Liver (tissue), 9 donors: ENCODE results near the gene AIDA. TPM values are rescaled to one million over a fixed set of nuclear protein-coding genes. Genes with fewer than 3 reads are reported as not detected.

Experiments used
- DNase-seq: peaks from one replicate; pipeline ENCODE4 v3.0.0-alpha.2; 2017; ENCODE audit warnings: low spot score
- H3K27ac ChIP-seq, 2 donors: one replicate each; pipeline ENCODE4 v1.7.0; 2013; ENCODE audit warnings: inconsistent platforms in 2 of 2, low read length in 2 of 2, control low read depth in 1 of 2, low read depth in 1 of 2, mild to moderate bottlenecking in 1 of 2
- H3K27me3 ChIP-seq, 4 donors: one replicate each; pipeline versions ENCODE4 v1.6.1 to v1.7.0; 2013; ENCODE audit warnings: low read length in 3 of 4, inconsistent platforms in 1 of 4, mild to moderate bottlenecking in 1 of 4, moderate library complexity in 1 of 4; ENCODE audit not compliant: control insufficient read depth in 4 of 4, insufficient read depth in 4 of 4
- H3K36me3 ChIP-seq, 4 donors: one replicate each; pipeline versions ENCODE4 v1.6.1 to v1.7.0; 2013; ENCODE audit warnings: low read length in 3 of 4, mild to moderate bottlenecking in 3 of 4, low read depth in 1 of 4, moderate library complexity in 1 of 4; ENCODE audit not compliant: control insufficient read depth in 4 of 4, insufficient read depth in 3 of 4
- H3K4me1 ChIP-seq, 4 donors: one replicate each; pipeline versions ENCODE4 v1.6.1 to v1.7.0; 2013; ENCODE audit warnings: low read length in 3 of 4, mild to moderate bottlenecking in 3 of 4, moderate library complexity in 1 of 4; ENCODE audit not compliant: control insufficient read depth in 4 of 4, insufficient read depth in 4 of 4
- H3K4me3 ChIP-seq, 3 donors: one replicate each; pipeline versions ENCODE4 v1.6.1 to v1.7.0; 2013; ENCODE audit warnings: low read length in 3 of 3, control low read depth in 1 of 3, low read depth in 1 of 3, mild to moderate bottlenecking in 1 of 3
- H3K9ac ChIP-seq, 2 donors: one replicate each; pipeline ENCODE4 v1.7.0; 2013; ENCODE audit warnings: low read length in 2 of 2, mild to moderate bottlenecking in 2 of 2, moderate library complexity in 2 of 2, control low read depth in 1 of 2, low read depth in 1 of 2
- H3K9me3 ChIP-seq, 4 donors: one replicate each; pipeline versions ENCODE4 v1.6.1 to v1.7.0; 2013; ENCODE audit warnings: low read length in 3 of 4; ENCODE audit not compliant: control insufficient read depth in 4 of 4
- ATF3 ChIP-seq: IDR thresholded peaks from 2 replicates; pipeline ENCODE4 v1.6.1; 2016; ENCODE audit warnings: antibody characterized with exemption
- CTCF ChIP-seq: fragments of 150-350 bp; IDR thresholded peaks from 2 replicates; pipeline ENCODE4 v1.5.1; 2017; ENCODE audit warnings: improper control_type of control experiment, low read depth, low read length; ENCODE audit not compliant: missing input control
- EGR1 ChIP-seq, 2 donors: IDR thresholded peaks; 2 replicates each; pipeline ENCODE4 v1.6.1; 2016 to 2018; ENCODE audit warnings: antibody characterized with exemption in 2 of 2, low read depth in 2 of 2
- FOXA1 ChIP-seq: IDR thresholded peaks from 2 replicates; pipeline ENCODE4 v1.6.1; 2016; ENCODE audit warnings: antibody characterized with exemption
- FOXA2 ChIP-seq: IDR thresholded peaks from 2 replicates; pipeline ENCODE4 v1.6.1; 2016; ENCODE audit warnings: antibody characterized with exemption
- HNF4A ChIP-seq, 2 donors: conservative IDR thresholded peaks; 2 replicates each; pipeline ENCODE4 v1.6.1; 2016; ENCODE audit warnings: antibody characterized with exemption in 2 of 2, mild to moderate bottlenecking in 2 of 2
- HNF4G ChIP-seq: IDR thresholded peaks from 2 replicates; pipeline ENCODE4 v1.6.1; 2016; ENCODE audit warnings: antibody characterized with exemption
- JUND ChIP-seq, 2 donors: IDR thresholded peaks; 2 replicates each; pipeline ENCODE4 v1.6.1; 2016; ENCODE audit warnings: antibody characterized with exemption in 2 of 2
- MAX ChIP-seq: IDR thresholded peaks from 2 replicates; pipeline ENCODE4 v1.6.1; 2016; ENCODE audit warnings: antibody characterized with exemption
- NR2F2 ChIP-seq: IDR thresholded peaks from 2 replicates; pipeline ENCODE4 v1.6.1; 2016; ENCODE audit warnings: antibody characterized with exemption
- RAD21 ChIP-seq, 2 donors: IDR thresholded peaks; 2 replicates each; pipeline ENCODE4 v1.6.1; 2016; ENCODE audit warnings: antibody characterized with exemption in 2 of 2, mild to moderate bottlenecking in 2 of 2
- REST ChIP-seq: IDR thresholded peaks from 2 replicates; pipeline ENCODE4 v1.6.1; 2016; ENCODE audit warnings: antibody characterized with exemption, mild to moderate bottlenecking
- RXRA ChIP-seq, 2 donors: IDR thresholded peaks; 2 replicates each; pipeline ENCODE4 v1.6.1; 2017 to 2018; ENCODE audit warnings: antibody characterized with exemption in 2 of 2, mild to moderate bottlenecking in 1 of 2
- SP1 ChIP-seq: IDR thresholded peaks from 2 replicates; pipeline ENCODE4 v1.6.1; 2018; ENCODE audit warnings: antibody characterized with exemption, mild to moderate bottlenecking
- TAF1 ChIP-seq: conservative IDR thresholded peaks from 2 replicates; pipeline ENCODE4 v1.6.1; 2016; ENCODE audit warnings: antibody characterized with exemption, mild to moderate bottlenecking
- YY1 ChIP-seq: IDR thresholded peaks from 2 replicates; pipeline ENCODE4 v1.6.1; 2016; ENCODE audit warnings: antibody characterized with exemption, mild to moderate bottlenecking
- ZBTB33 ChIP-seq: IDR thresholded peaks from 2 replicates; pipeline ENCODE4 v1.6.1; 2016; ENCODE audit warnings: antibody characterized with exemption
- WGBS: extraction: QIAGEN DNeasy Blood & Tissue Kit; methylation state at CpG from one replicate; pipeline ENCODE4 v1.1.7; 2013; 5-methylcytosine and 5-hydroxymethylcytosine counted together
- polyA plus RNA-seq, 2 donors: library from polyadenylated mRNA; stranded (reverse) in 1 of 2; unstranded in 1 of 2; fragments of 200-250 nt in 1 of 2; fragments of >200 nt in 1 of 2; fragmentation: Nextera tagmentation in 1 of 2; extraction: Ambion mirVana in 1 of 2; gene quantifications; one replicate each; pipeline versions ENCODE4 v1.2.1 to v1.2.3, GENCODE V29; 2013 to 2015
- total RNA-seq, 2 donors: library from RNA; depleted of rRNA; stranded (reverse); fragments of >200 nt; gene quantifications; one replicate each; pipeline ENCODE4 v1.2.3, GENCODE V29; 2014
- donor health status: healthy.
- donor health status: healthy.
- donor health status: healthy.
- donor health status: healthy.
- donor health status: healthy.

The AIDA gene
- total and polyA plus RNA-seq, 4 donors = 9.3 to 48.2 (median 21.5) TPM

- TF ChIP-seq NR2F2 = peak; percentile 32
- peak; percentile 45 for TF ChIP-seq REST
- TF ChIP-seq HNF4A (conservative IDR thresholded peaks at IDR 0.05) = peak in 1 of 2 donors; percentile 22
- peak; percentile 82 for TF ChIP-seq TAF1
- peak; percentile 41 for TF ChIP-seq FOXA1
- TF ChIP-seq SP1 = peak; percentile 49
These were observed 1.0 kb upstream of the AIDA start (continued) for GRCh38 chr1:222713091-222713961.

- Histone ChIP-seq H3K4me1 (peaks cover 7 to 23% (median 16%) of the 10 kb centered on the region in 4 donors), H3K27ac (peak overlapping the region; percentile 98 to 99), H3K9me3 (no peaks in the 10 kb centered on the region), H3K36me3 (peaks cover 4 to 5% (median 4%) of the 10 kb centered on the region in 4 donors), H3K9ac (peak overlapping the region; percentile 85 to 94), H3K4me3 (peak overlapping the region; percentile 93 to 100 (median 98)), H3K27me3 (no peaks in the 10 kb centered on the region)
- DNase-seq = peak; percentile 75
- WGBS = under 1% methylated on average over 42 of the region's 42 CpGs
- no peak for TF ChIP-seq YY1
- no peak for TF ChIP-seq EGR1 (IDR thresholded peaks at IDR 0.05; ENCODE audit: low read depth in 2 of 2)
- TF ChIP-seq JUND (IDR thresholded peaks at IDR 0.05) = no peak
- no peak for TF ChIP-seq CTCF
- no peak for TF ChIP-seq ATF3
- no peak for TF ChIP-seq MAX
- TF ChIP-seq FOXA1 = no peak
- TF ChIP-seq FOXA2 = no peak
- TF ChIP-seq RXRA (IDR thresholded peaks at IDR 0.05) = no peak
- TF ChIP-seq ZBTB33 = no peak
- TF ChIP-seq RAD21 (IDR thresholded peaks at IDR 0.05) = no peak
- no peak for TF ChIP-seq HNF4G
- no peak for TF ChIP-seq REST
- no peak for TF ChIP-seq HNF4A (conservative IDR thresholded peaks at IDR 0.05)
- TF ChIP-seq SP1 = no peak
- no peak for TF ChIP-seq TAF1
These were observed 705 bp downstream of the AIDA start for GRCh38 chr1:222711319-222712252.
